Uterus (tissue), 2 donors: ENCODE measurements around the gene SLC66A3.

ENCODE experiments used
- POLR2A ChIP-seq, 2 donors: fragments of 450-650 bp; IDR thresholded peaks; one replicate each; pipeline ENCODE4 v1.6.1; 2016; ENCODE audit warnings: antibody characterized with exemption in 2 of 2, mild to moderate bottlenecking in 1 of 2, moderate library complexity in 1 of 2
- TF ChIP-seq, protein P1 (sequence below), 4 experiments: fragments of 200-600 bp in 2 of 4; fragments of 450-650 bp in 2 of 4; sonication (generic) in 2 of 4; IDR thresholded peaks; one replicate each; pipeline ENCODE4 v1.5.1; 2016 to 2019; ENCODE audit warnings: antibody characterized with exemption in 4 of 4, mild to moderate bottlenecking in 2 of 4, moderate library complexity in 1 of 4

DNA sequence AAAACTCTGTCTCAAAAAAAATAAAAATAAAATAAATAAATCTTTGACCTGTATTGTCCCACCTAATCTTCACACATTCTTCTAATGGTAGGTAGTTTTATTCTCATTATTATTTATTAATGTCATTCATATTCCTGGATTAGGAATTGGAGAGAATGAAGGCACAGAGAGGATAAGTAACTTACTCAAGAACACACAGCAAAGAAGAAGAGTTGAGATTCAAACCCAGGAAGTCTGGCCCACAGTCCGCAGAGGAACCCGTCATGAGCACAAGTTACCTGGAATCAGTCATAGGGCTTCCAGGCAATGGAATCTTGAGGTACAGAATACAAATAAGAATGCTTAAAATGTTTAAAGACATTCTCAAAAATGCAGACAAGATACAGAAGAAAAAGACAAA is 46.3 kb upstream of the SLC66A3 start:
- TF ChIP-seq, protein P1, sequence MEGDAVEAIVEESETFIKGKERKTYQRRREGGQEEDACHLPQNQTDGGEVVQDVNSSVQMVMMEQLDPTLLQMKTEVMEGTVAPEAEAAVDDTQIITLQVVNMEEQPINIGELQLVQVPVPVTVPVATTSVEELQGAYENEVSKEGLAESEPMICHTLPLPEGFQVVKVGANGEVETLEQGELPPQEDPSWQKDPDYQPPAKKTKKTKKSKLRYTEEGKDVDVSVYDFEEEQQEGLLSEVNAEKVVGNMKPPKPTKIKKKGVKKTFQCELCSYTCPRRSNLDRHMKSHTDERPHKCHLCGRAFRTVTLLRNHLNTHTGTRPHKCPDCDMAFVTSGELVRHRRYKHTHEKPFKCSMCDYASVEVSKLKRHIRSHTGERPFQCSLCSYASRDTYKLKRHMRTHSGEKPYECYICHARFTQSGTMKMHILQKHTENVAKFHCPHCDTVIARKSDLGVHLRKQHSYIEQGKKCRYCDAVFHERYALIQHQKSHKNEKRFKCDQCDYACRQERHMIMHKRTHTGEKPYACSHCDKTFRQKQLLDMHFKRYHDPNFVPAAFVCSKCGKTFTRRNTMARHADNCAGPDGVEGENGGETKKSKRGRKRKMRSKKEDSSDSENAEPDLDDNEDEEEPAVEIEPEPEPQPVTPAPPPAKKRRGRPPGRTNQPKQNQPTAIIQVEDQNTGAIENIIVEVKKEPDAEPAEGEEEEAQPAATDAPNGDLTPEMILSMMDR (IDR thresholded peaks at IDR 0.05) = no peak
- no peak for TF ChIP-seq POLR2A (IDR thresholded peaks at IDR 0.05)
